Gastrocnemius medialis (tissue), 4 donors: ENCODE measurements around the gene FAM98A.

Experiments used
- CTCF ChIP-seq, 5 experiments: fragments of 450-650 bp in 3 of 5; fragments of 200-600 bp in 2 of 5; sonication (generic) in 2 of 5; IDR thresholded peaks in 4 of 5; conservative IDR thresholded peaks in 1 of 5; 1 replicate in 4 of 5; 2 replicates in 1 of 5; pipeline ENCODE4 v1.5.1; 2016 to 2019; ENCODE audit warnings: antibody characterized with exemption in 5 of 5, mild to moderate bottlenecking in 3 of 5, moderate library complexity in 3 of 5
- POLR2A ChIP-seq, 2 donors: fragments of 450-650 bp; IDR thresholded peaks; one replicate each; pipeline ENCODE4 v1.6.1; 2017; ENCODE audit warnings: antibody characterized with exemption in 2 of 2, mild to moderate bottlenecking in 2 of 2, moderate library complexity in 2 of 2

GRCh38 chr2:33577668-33578067 lies 21.4 kb downstream of the FAM98A start:
- TF ChIP-seq CTCF (IDR thresholded peaks at IDR 0.05 in 4 of 5, conservative IDR thresholded peaks at IDR 0.05 in 1 of 5) (no peak), POLR2A (IDR thresholded peaks at IDR 0.05) (no peak)
